ENCODE results near the gene CLC.
"Not testable (repeated sequence)": the region's sequence is repeated elsewhere in the genome, so short reads cannot be mapped to it uniquely, and the experiment has no call there.

Gene CLC

DNA sequence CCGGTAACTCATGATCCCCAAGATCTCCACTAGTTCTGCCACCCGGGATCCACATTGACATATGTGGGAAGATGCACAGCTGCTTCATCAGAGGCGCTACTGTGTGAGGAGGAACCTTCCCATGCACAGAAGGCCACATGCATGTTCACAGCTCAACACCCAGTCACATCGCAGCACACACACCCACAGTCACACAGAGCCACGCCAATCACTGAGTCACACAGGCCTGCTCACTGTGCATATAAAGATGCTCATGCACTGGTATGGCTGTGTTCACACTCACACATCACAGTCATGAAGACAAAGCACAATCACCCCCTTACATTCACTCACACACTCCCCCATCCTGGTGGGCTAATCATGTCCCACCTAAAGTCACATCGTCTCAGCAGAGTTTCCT lies 9.8 kb downstream of the CLC start:
- DNase-seq, result no peak

GRCh38 chr19:39727070-39727800 lies 10.6 kb downstream of the CLC start:
- no peak for DNase-seq

GRCh38 chr19:39725995-39726394 lies 11.8 kb downstream of the CLC start:
- DNase-seq, result no peak

- DNase-seq, result not testable (repeated sequence)
Measured at GRCh38 chr19:39720144-39720543, 17.7 kb downstream of the CLC start.

GRCh38 chr19:39710333-39710890 lies 27.4 kb downstream of the CLC start:
- no peak for DNase-seq

GRCh38 chr19:39709026-39709872 lies 28.6 kb downstream of the CLC start:
- DNase-seq, result peak; percentile 63

DNA sequence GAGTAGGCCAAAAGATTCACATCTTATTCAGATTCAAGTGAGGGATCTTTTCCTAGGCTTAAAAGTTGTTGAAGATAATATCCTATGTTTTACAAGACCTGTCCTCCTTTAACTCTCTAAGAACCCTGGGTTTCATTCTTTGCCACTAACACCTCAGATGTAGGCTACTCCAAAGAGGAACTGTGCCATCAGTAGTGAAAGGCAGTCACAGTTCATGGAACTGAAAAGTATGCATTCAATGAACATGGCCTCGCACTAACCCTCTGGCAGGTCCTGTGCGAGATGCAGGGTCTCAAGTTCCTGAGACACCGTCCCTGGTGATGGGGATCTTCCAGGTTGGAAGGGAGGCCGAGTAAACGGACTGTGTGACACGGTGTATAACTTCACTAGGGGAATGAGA lies 29.2 kb downstream of the CLC start:
- no peak for DNase-seq

GRCh38 chr19:39705578-39706188 lies 32.1 kb downstream of the CLC start:
- DNase-seq, result no peak

GRCh38 chr19:39704181-39705044 lies 33.4 kb downstream of the CLC start, which contains the start of gene LGALS14:
Gene LGALS14, plus strand, starts transcription at chr19:39704481. Its CDS starts 48 bp downstream, at chr19:39704529.
- DNase-seq, result no peak

DNA sequence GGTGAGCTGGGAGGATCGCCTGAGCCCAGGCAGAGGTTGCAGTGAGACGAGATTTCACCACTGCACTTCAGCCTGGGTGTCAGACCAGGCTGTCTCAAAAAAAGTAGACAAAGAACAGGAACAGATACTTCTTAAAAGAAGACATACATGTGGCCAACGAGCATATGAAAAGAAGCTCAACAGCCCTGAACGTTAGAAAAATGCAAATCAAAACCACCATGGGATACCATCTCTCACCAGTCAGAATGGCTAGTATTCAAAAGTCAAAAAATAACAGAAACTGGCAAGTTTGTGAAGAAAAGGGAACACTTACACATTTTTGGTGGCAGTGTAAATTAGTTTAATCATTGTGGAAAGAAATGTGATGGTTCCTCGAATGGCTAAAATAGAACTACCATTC lies 36.5 kb downstream of the CLC start:
- DNase-seq, result no peak

GRCh38 chr19:39698535-39698934 lies 39.3 kb downstream of the CLC start:
- no peak for DNase-seq

DNA sequence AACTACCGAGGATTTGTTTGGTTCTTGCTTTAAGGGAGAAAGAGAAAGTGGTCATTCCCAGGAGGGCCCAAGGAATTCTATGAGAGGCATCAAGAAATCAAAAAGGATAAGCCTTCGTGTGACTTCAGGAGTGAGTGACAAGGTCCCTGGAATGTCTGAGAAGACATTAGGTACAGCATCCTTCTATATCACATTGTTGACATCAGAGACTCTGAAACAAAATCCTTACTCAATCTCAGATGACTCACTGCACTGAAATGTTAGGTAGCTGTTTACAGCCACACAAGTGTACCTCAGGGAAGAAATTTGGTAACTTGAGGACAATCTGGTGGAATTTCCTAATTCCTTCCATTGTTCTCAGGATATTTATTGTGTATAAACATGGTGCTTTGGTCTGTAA lies 41.4 kb downstream of the CLC start:
- no peak for DNase-seq

DNA sequence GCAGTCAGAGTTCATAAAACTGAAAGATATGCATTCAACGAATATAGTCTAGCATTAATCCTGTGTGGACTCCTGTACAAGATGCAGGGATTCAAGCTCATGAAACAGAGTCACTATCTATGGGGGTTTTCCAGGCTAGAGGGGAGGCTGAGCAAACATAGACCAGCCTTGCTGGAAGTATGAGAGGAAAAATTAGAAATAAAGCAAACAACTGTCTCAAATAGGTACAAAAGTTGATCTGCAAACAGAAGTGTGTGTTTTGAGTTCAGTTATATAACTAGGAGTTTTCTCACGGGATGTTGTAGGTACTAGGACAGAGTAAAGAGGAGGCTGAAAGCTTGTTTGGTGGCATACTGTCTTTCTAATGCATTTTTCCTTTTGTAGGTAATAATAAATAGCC lies 42.1 kb downstream of the CLC start:
- DNase-seq, result no peak

- no peak for DNase-seq
Measured at GRCh38 chr19:39692822-39693221, 45.0 kb downstream of the CLC start.

- no peak for DNase-seq
Measured at GRCh38 chr19:39692166-39692565, 45.7 kb downstream of the CLC start.

GRCh38 chr19:39688637-39689036 lies 49.2 kb downstream of the CLC start:
- DNase-seq, result not testable (repeated sequence)

DNA sequence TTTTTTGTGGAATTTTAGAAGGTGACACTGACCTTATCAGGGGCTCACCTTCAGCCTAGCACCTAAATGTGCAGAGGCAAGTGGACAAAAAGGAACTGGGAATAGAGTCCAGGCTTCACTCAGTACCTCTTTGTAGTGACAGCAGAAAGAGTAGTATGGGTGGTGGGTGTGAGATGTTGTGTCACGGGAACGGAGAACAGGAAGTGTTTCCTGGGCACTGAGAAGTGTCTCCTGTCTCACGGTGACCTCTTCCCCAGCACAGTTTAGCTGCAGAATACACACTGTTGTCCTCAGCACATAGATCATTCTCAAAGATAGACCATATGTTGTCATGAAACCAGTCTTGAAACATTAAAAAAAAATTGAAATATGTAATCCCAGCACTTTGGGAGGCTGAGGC lies 51.1 kb downstream of the CLC start:
- DNase-seq, result no peak

GRCh38 chr19:39684267-39684666 lies 53.6 kb downstream of the CLC start:
- no peak for DNase-seq

DNA sequence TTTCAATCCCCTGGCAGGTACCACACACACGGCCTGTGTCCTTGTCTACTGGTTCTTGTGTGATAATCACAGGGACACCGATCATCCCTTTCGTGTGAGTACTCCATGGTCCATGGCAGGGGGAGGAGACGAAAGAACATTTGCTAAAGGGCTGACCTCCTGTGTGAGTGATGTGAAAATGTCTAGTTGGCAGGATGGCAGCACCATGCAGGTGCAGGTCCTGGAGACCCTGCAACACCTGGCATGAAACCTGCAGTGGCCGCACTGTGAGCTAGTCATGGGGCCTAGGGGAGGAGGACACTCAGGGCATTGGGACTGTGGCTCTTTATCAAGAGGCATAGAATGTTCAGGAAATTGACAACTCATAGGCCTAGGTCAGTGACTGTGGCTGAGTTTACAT lies 56.4 kb downstream of the CLC start:
- no peak for DNase-seq
